Activated T-helper 17 cell treated with anti-CD3 and anti-CD28 coated beads, Interleukin-2, amount 50 U/mL, for 72 hours (primary cell): ENCODE data around the gene TBC1D32. TPM values are rescaled to one million over a fixed set of nuclear protein-coding genes. Genes with fewer than 3 reads are reported as not detected.
"Not testable (repeated sequence)": the region's sequence is repeated elsewhere in the genome, so short reads cannot be mapped to it uniquely, and the experiment has no call there.

Source experiments
- ATAC-seq: fragments of 150-1000 bp; cut with Tn5 transposase; replicated peaks from 2 replicates; pipeline ENCODE4 v1.10.0; 2021; ENCODE audit warnings: mild to moderate bottlenecking, moderate library complexity
- H3K27ac Mint-ChIP-seq: one replicate; pipeline ENCODE4 v1.8.0; 2022; ENCODE audit warnings: mixed read lengths
- H3K27me3 Mint-ChIP-seq: one replicate; pipeline ENCODE4 v1.8.0; 2022; ENCODE audit warnings: mixed read lengths
- H3K36me3 Mint-ChIP-seq: one replicate; pipeline ENCODE4 v1.8.0; 2022; ENCODE audit warnings: low read depth, mild to moderate bottlenecking, mixed read lengths
- H3K4me1 Mint-ChIP-seq: one replicate; pipeline ENCODE4 v1.8.0; 2022; ENCODE audit warnings: mixed read lengths
- H3K4me3 Mint-ChIP-seq: one replicate; pipeline ENCODE4 v1.8.0; 2022; ENCODE audit warnings: mild to moderate bottlenecking, mixed read lengths
- H3K9me3 Mint-ChIP-seq: one replicate; pipeline ENCODE4 v1.8.0; 2022; ENCODE audit warnings: mixed read lengths
- total RNA-seq, 2 donors: library from RNA; stranded (reverse); gene quantifications; one replicate each; pipeline ENCODE4 v1.2.3, GENCODE V29; 2022

TBC1D32 gene
- total RNA-seq, 2 donors from 2014 or later = 6.1 to 13.6 TPM

GRCh38 chr6:121344539-121344938 is 10.3 kb upstream of the TBC1D32 start:
- H3K4me3 Mint-ChIP-seq = no peak overlapping the region
- H3K36me3 Mint-ChIP-seq = no peaks in the 10 kb centered on the region
- H3K9me3 Mint-ChIP-seq = no peaks in the 10 kb centered on the region
- no peak overlapping the region for H3K27ac Mint-ChIP-seq
- peaks cover 15% of the 10 kb centered on the region for H3K27me3 Mint-ChIP-seq
- no peak for ATAC-seq
- no peaks in the 10 kb centered on the region for H3K4me1 Mint-ChIP-seq

DNA sequence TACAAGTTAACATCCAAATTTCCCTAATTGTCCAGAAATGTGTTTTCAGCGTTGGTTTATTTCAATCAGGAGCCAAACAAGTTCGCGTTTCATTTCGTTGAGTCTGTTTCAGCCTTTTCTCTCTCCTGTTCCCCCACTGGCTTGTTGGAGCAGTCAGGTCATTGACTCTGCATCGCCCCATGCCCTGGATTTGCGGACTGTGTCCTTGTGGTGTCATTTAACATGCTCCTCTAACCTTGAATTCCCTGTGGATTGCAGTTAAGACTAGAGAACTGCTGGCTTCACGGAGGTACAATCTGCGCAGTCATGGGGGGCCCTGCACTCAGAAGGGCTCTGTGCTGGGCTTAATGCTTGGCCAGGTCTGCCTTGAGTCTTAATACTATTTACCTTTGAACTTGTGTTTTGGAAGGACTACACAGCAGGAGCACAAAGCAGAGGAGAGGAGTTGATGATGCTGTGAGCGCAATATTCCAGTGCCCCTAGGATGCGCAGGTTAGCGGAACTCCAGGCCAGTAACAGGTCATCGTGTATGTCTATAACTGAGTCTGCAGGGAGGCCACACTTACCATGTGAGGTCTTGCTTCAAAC is 5.5 kb upstream of the TBC1D32 start:
- H3K27ac Mint-ChIP-seq = no peak overlapping the region
- no peak for ATAC-seq
- H3K9me3 Mint-ChIP-seq = no peaks in the 10 kb centered on the region
- H3K4me3 Mint-ChIP-seq = no peak overlapping the region
- peaks cover 5% of the 10 kb centered on the region for H3K4me1 Mint-ChIP-seq
- peaks cover 18% of the 10 kb centered on the region for H3K27me3 Mint-ChIP-seq
- H3K36me3 Mint-ChIP-seq = peaks cover 1% of the 10 kb centered on the region

DNA sequence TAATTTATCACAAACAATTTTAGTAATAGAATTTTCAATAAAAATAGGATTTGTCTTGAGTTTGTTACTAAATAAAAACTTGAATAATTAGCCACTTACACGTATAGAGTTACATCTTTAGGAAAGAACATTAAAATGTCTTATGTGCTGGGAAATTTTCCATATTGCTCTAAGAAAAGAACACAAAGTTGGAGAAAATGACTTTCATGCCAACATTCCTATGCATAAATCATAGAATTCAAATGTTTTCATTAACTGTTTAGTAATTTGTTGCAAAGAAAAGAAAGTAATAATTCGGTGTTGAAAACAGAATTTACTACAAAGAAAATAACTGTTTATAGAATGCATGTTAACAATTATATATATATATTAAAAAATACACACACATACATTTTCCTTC is 4.7 kb upstream of the TBC1D32 start:
- Mint-ChIP-seq H3K27ac (no peak overlapping the region), H3K9me3 (no peaks in the 10 kb centered on the region), H3K4me1 (peaks cover 6% of the 10 kb centered on the region), H3K36me3 (peaks cover 7% of the 10 kb centered on the region), H3K4me3 (no peak overlapping the region), H3K27me3 (peaks cover 16% of the 10 kb centered on the region)
- no peak for ATAC-seq

DNA sequence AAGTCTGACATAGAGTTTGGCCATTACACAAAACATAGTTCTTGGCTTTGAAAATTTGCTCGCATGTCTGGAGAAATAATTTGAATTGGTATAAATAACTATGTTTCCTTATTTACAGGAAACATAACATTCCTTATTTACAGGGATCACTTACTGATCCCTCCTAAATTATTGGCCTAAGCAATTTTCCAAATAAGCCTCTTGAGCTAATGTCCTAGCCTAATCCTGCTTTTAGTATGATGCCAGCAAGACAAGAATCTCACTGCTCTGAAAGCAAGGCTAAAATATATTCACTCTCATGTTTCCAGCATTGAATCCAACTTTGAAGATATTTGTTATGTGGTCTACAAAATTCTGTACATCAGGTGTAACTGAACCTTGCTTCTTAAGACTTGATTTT is 4.1 kb upstream of the TBC1D32 start:
- Mint-ChIP-seq H3K27me3 (peaks cover 13% of the 10 kb centered on the region), H3K36me3 (peaks cover 7% of the 10 kb centered on the region), H3K9me3 (no peaks in the 10 kb centered on the region), H3K27ac (no peak overlapping the region), H3K4me1 (peaks cover 6% of the 10 kb centered on the region), H3K4me3 (no peak overlapping the region)
- ATAC-seq = no peak

DNA sequence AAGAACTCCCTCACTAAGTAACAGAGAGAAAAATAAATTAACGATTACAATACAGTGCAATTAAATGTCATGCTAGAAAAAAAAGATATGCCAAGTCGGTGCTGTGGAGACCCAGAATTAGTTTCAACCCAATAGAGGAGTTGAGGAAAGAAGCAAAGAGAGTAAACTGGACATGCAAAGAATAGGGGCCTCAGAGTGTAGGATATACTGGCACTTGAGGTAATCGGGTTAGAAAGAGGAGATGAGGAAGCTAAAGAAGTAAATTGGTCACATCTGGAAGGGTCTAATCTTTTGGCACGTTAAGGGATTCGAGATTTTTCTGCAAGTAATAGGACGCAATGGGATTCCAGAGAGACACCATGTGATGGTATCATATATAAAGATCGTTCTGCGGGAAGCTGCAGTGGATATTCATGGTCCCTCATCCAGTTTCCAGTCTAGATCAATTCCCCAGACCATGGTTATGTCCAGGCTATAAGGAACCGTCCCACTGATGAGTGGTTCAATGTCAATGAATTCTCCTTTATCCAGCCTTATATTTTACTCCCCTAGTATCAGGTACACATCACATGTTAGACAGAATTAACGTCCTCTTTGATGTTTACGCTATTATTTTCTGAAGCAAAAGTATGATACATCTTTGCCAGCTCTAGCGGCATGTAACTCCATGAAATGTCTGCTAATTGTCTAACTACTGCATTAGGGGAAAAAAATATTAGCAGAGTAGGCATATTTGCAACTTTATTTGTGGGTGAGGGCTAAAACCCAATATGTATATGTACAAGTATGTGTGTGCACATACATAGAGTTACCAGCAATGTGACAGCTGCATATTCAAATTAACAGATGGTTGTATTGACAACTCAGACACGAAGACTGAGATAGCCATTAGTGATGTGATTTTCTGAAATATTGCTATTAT is 1.1 kb upstream of the TBC1D32 start:
- peak overlapping the region; percentile 94 for H3K4me3 Mint-ChIP-seq
- ATAC-seq = no peak
- peak overlapping the region; percentile 98 for H3K27ac Mint-ChIP-seq

DNA sequence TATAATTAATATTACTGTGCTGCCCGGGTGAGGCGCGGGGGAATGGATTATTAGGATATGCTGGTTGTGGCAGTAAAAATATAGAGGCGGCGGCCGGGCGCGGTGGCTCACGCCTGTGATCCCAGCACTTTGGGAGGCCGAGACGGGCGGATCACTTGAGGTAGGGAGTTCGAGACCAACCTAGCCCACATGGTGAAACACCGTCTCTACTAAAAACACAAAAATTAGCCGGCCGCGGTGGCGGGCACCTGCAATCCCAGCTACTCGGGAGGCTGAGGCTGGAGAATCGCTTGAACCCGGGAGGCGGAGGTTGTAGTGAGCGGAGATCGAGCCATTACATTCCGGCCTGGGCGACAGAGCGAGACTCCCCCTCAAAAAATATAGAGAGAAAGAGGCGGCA is 586 bp downstream of the TBC1D32 start:
- H3K9me3 Mint-ChIP-seq, H3K27me3 Mint-ChIP-seq, ATAC-seq, H3K36me3 Mint-ChIP-seq: not testable (repeated sequence)
- H3K27ac Mint-ChIP-seq = peak overlapping the region; percentile 98
- peak overlapping the region; percentile 94 for H3K4me3 Mint-ChIP-seq
- H3K4me1 Mint-ChIP-seq = peaks cover 12% of the 10 kb centered on the region

More for the DNA sequence above, 1.1 kb upstream of the TBC1D32 start:
- Mint-ChIP-seq H3K9me3 (no peaks in the 10 kb centered on the region), H3K4me1 (peaks cover 12% of the 10 kb centered on the region), H3K36me3 (peaks cover 7% of the 10 kb centered on the region), H3K27me3 (peaks cover 5% of the 10 kb centered on the region)

- Mint-ChIP-seq H3K27ac (peak overlapping the region; percentile 98), H3K27me3 (no peaks in the 10 kb centered on the region), H3K4me3 (peak overlapping the region; percentile 94), H3K36me3 (peaks cover 7% of the 10 kb centered on the region), H3K9me3 (no peaks in the 10 kb centered on the region), H3K4me1 (peaks cover 12% of the 10 kb centered on the region)
- no peak for ATAC-seq
These were observed 1.1 kb downstream of the TBC1D32 start for GRCh38 chr6:121333196-121333595.

DNA sequence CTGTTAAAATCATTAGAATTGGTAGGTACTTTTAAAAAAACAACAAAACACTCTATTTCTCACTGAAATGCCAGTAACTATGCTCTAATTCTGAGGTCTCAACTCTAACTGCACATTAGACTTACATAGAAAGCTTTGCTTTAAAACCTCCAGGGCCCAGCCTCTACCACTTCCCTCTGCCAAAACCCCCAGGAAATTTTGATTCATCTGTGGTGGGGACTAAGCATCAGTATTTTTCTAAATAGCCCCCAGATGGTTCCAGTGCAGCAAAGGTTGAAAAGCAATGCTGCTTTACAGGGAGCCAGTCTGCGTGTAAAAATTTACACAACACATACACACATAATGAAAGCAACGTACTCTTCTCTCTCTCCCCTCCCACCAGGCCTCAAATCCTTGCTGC is 3.8 kb downstream of the TBC1D32 start:
- Mint-ChIP-seq H3K4me3 (no peak overlapping the region), H3K27ac (no peak overlapping the region), H3K36me3 (peaks cover 7% of the 10 kb centered on the region), H3K4me1 (peaks cover 12% of the 10 kb centered on the region), H3K27me3 (no peaks in the 10 kb centered on the region), H3K9me3 (no peaks in the 10 kb centered on the region)
- no peak for ATAC-seq

DNA sequence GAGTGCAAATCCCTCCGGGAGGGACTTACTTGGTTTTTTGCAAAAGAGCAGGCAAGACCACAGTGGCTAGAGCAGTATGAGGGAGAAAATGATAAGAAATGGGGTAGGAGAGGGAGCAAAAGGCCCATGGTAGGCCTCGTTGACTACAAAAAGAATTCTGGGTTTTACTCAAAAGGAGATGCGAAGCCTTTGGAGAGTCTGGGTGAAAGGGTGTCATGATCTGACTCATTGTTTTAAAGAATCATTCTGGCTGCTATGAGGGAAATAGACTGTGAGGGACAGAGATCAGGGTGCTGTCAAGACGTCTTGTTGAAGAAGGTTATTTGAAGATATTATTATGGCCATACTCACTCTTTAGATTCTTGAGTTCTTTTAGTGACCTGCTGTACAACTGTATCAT is 13.0 kb downstream of the TBC1D32 start:
- no peak overlapping the region for H3K27ac Mint-ChIP-seq
- peak; percentile 94 for ATAC-seq
- peaks cover 7% of the 10 kb centered on the region for H3K4me1 Mint-ChIP-seq
- no peaks in the 10 kb centered on the region for H3K9me3 Mint-ChIP-seq
- H3K27me3 Mint-ChIP-seq = no peaks in the 10 kb centered on the region
- no peak overlapping the region for H3K4me3 Mint-ChIP-seq
- H3K36me3 Mint-ChIP-seq = peaks cover 22% of the 10 kb centered on the region

DNA sequence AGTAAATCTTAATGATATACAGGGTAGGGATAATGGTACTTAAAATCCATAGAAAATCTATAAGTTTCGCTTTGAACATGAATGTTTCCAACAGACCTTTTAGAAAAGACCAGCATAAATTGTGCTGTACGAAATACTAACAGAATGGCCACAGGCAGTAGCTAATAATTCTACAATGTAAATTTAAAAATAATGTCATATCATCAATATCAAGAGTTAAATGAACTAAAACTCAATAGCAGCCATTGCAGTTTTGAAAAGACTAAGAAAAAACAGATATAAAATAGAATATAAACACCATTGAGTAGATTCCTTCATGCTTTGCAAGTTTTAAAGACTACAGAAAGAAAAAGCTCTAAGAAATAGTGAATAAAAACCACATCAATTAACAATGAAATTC is 14.7 kb downstream of the TBC1D32 start:
- H3K4me1 Mint-ChIP-seq = peaks cover 7% of the 10 kb centered on the region

GRCh38 chr6:121319112-121319553 is 15.1 kb downstream of the TBC1D32 start:
- Mint-ChIP-seq H3K36me3 (peaks cover 24% of the 10 kb centered on the region), H3K9me3 (no peaks in the 10 kb centered on the region), H3K4me3 (no peak overlapping the region), H3K27me3 (no peaks in the 10 kb centered on the region), H3K27ac (no peak overlapping the region), H3K4me1 (peaks cover 7% of the 10 kb centered on the region)
- ATAC-seq = no peak

More for the DNA sequence above, 14.7 kb downstream of the TBC1D32 start:
- no peak for ATAC-seq
- Mint-ChIP-seq H3K27me3 (no peaks in the 10 kb centered on the region), H3K36me3 (peaks cover 24% of the 10 kb centered on the region), H3K4me3 (no peak overlapping the region), H3K9me3 (no peaks in the 10 kb centered on the region), H3K27ac (no peak overlapping the region)

- no peak for ATAC-seq
- Mint-ChIP-seq H3K27ac (no peak overlapping the region), H3K4me3 (no peak overlapping the region), H3K36me3 (peaks cover 22% of the 10 kb centered on the region), H3K9me3 (no peaks in the 10 kb centered on the region), H3K4me1 (no peaks in the 10 kb centered on the region), H3K27me3 (no peaks in the 10 kb centered on the region)
These were observed 19.7 kb downstream of the TBC1D32 start for GRCh38 chr6:121314381-121315112.

DNA sequence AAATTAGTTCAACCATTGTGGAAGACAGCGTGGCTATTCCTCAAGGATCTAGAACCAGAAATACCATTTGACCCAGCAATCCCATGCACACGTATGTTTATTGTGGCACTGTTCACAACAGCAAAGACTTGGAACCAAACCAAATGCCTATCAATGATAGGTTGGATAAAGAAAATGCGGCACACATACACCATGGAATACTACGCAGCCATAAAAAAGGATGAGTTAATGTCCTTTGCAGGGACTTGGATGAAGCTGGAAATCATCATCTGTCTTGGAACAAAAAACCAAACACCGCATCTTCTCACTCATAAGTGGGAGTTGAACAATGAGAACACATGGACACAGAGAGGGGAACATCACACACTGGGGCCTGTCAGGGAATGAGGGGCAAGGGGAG is 22.5 kb downstream of the TBC1D32 start:
- not testable (repeated sequence) for H3K27ac Mint-ChIP-seq, H3K4me1 Mint-ChIP-seq, H3K27me3 Mint-ChIP-seq, H3K4me3 Mint-ChIP-seq, ATAC-seq, H3K9me3 Mint-ChIP-seq
- H3K36me3 Mint-ChIP-seq = peaks cover 17% of the 10 kb centered on the region

GRCh38 chr6:121310495-121310894 is 23.8 kb downstream of the TBC1D32 start:
- Mint-ChIP-seq H3K4me1 (no peaks in the 10 kb centered on the region), H3K9me3 (no peaks in the 10 kb centered on the region), H3K36me3 (peaks cover 10% of the 10 kb centered on the region), H3K4me3 (no peak overlapping the region), H3K27me3 (no peaks in the 10 kb centered on the region), H3K27ac (no peak overlapping the region)
- no peak for ATAC-seq
